ENCODE data around the gene PRKCZ. TPM values are rescaled to one million over a fixed set of nuclear protein-coding genes. Genes with fewer than 3 reads are reported as not detected.

The PRKCZ gene
- total RNA-seq, 1 experiment from 2014 or later = 56.8 TPM

DNA sequence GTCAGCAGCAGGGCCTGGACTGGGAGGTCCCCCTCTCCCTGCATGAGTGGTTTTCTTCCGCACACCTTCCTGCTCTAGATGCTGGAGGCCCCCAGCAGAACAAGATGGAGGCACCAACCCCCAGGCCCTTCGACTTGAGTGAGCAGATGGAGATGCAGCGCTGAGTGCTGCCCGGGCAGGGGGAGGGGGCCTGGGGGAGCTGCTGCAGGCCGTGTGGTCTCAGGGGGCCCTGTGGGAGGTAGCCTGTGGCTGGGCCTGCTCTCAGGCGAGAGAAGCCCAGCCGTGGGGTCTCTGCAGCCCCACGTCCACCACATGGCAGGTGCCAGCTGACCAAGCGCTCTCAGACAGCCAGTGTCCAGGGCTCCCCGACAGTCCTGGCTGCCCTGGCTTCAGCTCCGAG is 145.6 kb downstream of the PRKCZ start:
- H3K79me2 ChIP-seq (ENCODE audit: low read length) = peaks cover 43% of the 10 kb centered on the region
- no TSS peak for BruUV-seq (replicated peaks)
- no peak overlapping the region for H2AFZ ChIP-seq (ENCODE audit: low read length)
- TF ChIP-seq EZH2phosphoT487 (IDR thresholded peaks at IDR 0.05; ENCODE audit: borderline replicate concordance, low read length) = no peak
- TF ChIP-seq, protein P1, sequence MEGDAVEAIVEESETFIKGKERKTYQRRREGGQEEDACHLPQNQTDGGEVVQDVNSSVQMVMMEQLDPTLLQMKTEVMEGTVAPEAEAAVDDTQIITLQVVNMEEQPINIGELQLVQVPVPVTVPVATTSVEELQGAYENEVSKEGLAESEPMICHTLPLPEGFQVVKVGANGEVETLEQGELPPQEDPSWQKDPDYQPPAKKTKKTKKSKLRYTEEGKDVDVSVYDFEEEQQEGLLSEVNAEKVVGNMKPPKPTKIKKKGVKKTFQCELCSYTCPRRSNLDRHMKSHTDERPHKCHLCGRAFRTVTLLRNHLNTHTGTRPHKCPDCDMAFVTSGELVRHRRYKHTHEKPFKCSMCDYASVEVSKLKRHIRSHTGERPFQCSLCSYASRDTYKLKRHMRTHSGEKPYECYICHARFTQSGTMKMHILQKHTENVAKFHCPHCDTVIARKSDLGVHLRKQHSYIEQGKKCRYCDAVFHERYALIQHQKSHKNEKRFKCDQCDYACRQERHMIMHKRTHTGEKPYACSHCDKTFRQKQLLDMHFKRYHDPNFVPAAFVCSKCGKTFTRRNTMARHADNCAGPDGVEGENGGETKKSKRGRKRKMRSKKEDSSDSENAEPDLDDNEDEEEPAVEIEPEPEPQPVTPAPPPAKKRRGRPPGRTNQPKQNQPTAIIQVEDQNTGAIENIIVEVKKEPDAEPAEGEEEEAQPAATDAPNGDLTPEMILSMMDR (conservative IDR thresholded peaks at IDR 0.05; ENCODE audit: low read depth, low read length) = no peak
- TF ChIP-seq EZH2 (IDR thresholded peaks at IDR 0.05; ENCODE audit: low read length, unreplicated experiment) = no peak
- H3F3A ChIP-seq (ENCODE audit: low read length, unreplicated experiment) = no peaks in the 10 kb centered on the region
- H3K27me3 ChIP-seq (ENCODE audit: low read length) = no peaks in the 10 kb centered on the region
- DNase-seq (no peak), ATAC-seq (no peak)
- H4K20me1 ChIP-seq (ENCODE audit: low read length) = no peaks in the 10 kb centered on the region
- ChIA-PET CTCF (interaction anchor here (1.2 to 2.3 kb wide), 5 partner anchors 13 to 186 kb away, joined by 4 to 62 read pairs (median 4); partner anchors contain the start of gene SKI), POLR2A (ENCODE audit: unreplicated experiment) (no interaction called here)
- H3K4me2 ChIP-seq (ENCODE audit: low read length) = peak overlapping the region; percentile 77
- H3K9me3 ChIP-seq (ENCODE audit: low read length) = no peaks in the 10 kb centered on the region
- no peaks in the 10 kb centered on the region for H3K36me3 ChIP-seq (ENCODE audit: low read depth, low read length)
- H3K27ac ChIP-seq (ENCODE audit: low read length) = no peak overlapping the region
- peak overlapping the region; percentile 42; the same call in 1 of the 2 replicates for H3K9ac ChIP-seq (ENCODE audit: low read length)
- intact Hi-C loops (cut with micrococcal nuclease) = loop anchor here (1.0 to 5.0 kb wide), 3 partner anchors 13 to 186 kb away; no protein-coding TSS in a partner anchor
- no peaks in the 10 kb centered on the region for H3K9me2 ChIP-seq (replicated peaks; ENCODE audit: low read length)
- peaks cover 57% of the 10 kb centered on the region for H3K4me1 ChIP-seq (ENCODE audit: insufficient read depth, low read length)
- H3K4me3 ChIP-seq (ENCODE audit: low read length) = no peak overlapping the region

GRCh38 chr1:2196901-2197638 is 146.9 kb downstream of the PRKCZ start:
- DNase-seq (no peak), ATAC-seq (no peak)
- ChIA-PET POLR2A (ENCODE audit: unreplicated experiment) (no interaction called here), CTCF (no interaction called here)
- H3F3A ChIP-seq (ENCODE audit: low read length, unreplicated experiment) = no peaks in the 10 kb centered on the region
- peaks cover 47% of the 10 kb centered on the region for H3K4me1 ChIP-seq (ENCODE audit: insufficient read depth, low read length)
- TF ChIP-seq EZH2phosphoT487 (IDR thresholded peaks at IDR 0.05; ENCODE audit: borderline replicate concordance, low read length) = no peak
- TF ChIP-seq EZH2 (IDR thresholded peaks at IDR 0.05; ENCODE audit: low read length, unreplicated experiment) = no peak
- TF ChIP-seq, protein P1 (conservative IDR thresholded peaks at IDR 0.05; ENCODE audit: low read depth, low read length) = no peak
- H3K9me3 ChIP-seq (ENCODE audit: low read length) = no peaks in the 10 kb centered on the region
- no peak overlapping the region for H3K9ac ChIP-seq (ENCODE audit: low read length)
- no peaks in the 10 kb centered on the region for H3K36me3 ChIP-seq (ENCODE audit: low read depth, low read length)
- no peaks in the 10 kb centered on the region for H3K9me2 ChIP-seq (replicated peaks; ENCODE audit: low read length)
- intact Hi-C loops (cut with micrococcal nuclease) = loop anchor here (5.0 kb wide), 1 partner anchor 35 kb away; no protein-coding TSS in a partner anchor
- H2AFZ ChIP-seq (ENCODE audit: low read length) = no peak overlapping the region
- no TSS peak for BruUV-seq (replicated peaks)
- peaks cover 33% of the 10 kb centered on the region for H3K79me2 ChIP-seq (ENCODE audit: low read length)
- H3K4me3 ChIP-seq (ENCODE audit: low read length) = no peak overlapping the region
- H3K27me3 ChIP-seq (ENCODE audit: low read length) = no peaks in the 10 kb centered on the region
- no peak overlapping the region for H3K4me2 ChIP-seq (ENCODE audit: low read length)
- H4K20me1 ChIP-seq (ENCODE audit: low read length) = no peaks in the 10 kb centered on the region
- H3K27ac ChIP-seq (ENCODE audit: low read length) = no peak overlapping the region

DNA sequence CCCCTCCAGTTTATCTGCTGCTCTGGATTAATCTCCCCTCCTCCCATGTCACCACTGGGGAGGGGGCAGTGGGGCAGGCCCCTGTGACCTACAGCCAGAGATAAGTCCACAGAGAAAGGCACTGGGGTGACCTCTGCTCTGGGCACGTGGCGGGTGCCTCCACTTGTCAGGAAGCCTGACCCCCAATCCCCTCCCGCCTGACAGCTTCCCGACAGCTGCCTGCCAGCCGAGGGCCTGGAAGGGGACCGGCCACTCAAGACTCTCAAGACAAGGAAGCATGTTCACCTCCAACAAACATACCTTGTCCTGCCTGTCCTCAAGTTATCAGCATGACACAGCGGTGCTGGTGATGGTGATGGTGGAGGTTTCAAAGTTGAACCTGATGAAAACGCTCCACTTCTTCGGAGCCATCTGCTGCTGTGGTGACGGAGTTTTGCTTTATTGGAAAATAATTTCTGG is 147.5 kb downstream of the PRKCZ start:
- Histone ChIP-seq H2AFZ (ENCODE audit: low read length) (no peak overlapping the region), H3K9ac (ENCODE audit: low read length) (no peak overlapping the region), H3K9me2 (replicated peaks; ENCODE audit: low read length) (no peaks in the 10 kb centered on the region), H3K9me3 (ENCODE audit: low read length) (no peaks in the 10 kb centered on the region), H3K79me2 (ENCODE audit: low read length) (peaks cover 26% of the 10 kb centered on the region), H3K4me1 (ENCODE audit: insufficient read depth, low read length) (peaks cover 40% of the 10 kb centered on the region), H4K20me1 (ENCODE audit: low read length) (no peaks in the 10 kb centered on the region), H3K4me3 (ENCODE audit: low read length) (no peak overlapping the region), H3K27ac (ENCODE audit: low read length) (no peak overlapping the region), H3K36me3 (ENCODE audit: low read depth, low read length) (no peaks in the 10 kb centered on the region), H3F3A (ENCODE audit: low read length, unreplicated experiment) (no peaks in the 10 kb centered on the region), H3K27me3 (ENCODE audit: low read length) (no peaks in the 10 kb centered on the region), H3K4me2 (ENCODE audit: low read length) (no peak overlapping the region; the same call in 1 of the 2 replicates)
- TF ChIP-seq, protein P1 (conservative IDR thresholded peaks at IDR 0.05; ENCODE audit: low read depth, low read length) = no peak
- no peak for TF ChIP-seq EZH2phosphoT487 (IDR thresholded peaks at IDR 0.05; ENCODE audit: borderline replicate concordance, low read length)
- TF ChIP-seq EZH2 (IDR thresholded peaks at IDR 0.05; ENCODE audit: low read length, unreplicated experiment) = no peak
- DNase-seq (no peak), ATAC-seq (no peak)
- intact Hi-C loops (cut with micrococcal nuclease) = loop anchor here (5.0 kb wide), 1 partner anchor 35 kb away; no protein-coding TSS in a partner anchor
- ChIA-PET POLR2A (ENCODE audit: unreplicated experiment) (no interaction called here), CTCF (interaction anchor here (1.0 kb wide), 1 partner anchor 184 kb away, joined by 3 read pairs; no protein-coding TSS in a partner anchor)
- BruUV-seq (replicated peaks) = no TSS peak

All from PC-3 (cell line).